ENCODE results near the gene ABAT.
"Not testable (repeated sequence)": the region's sequence is repeated elsewhere in the genome, so short reads cannot be mapped to it uniquely, and the experiment has no call there.

ABAT gene

GRCh38 chr16:8682551-8683259 is 8.3 kb downstream of the ABAT start:
- no peak for DNase-seq (ENCODE audit: low read depth)

- no peak for DNase-seq (ENCODE audit: low read depth)
These were observed 9.2 kb downstream of the ABAT start for GRCh38 chr16:8683640-8684039.

- DNase-seq (ENCODE audit: low read depth): no peak
These were observed 11.2 kb downstream of the ABAT start for GRCh38 chr16:8685617-8686016.

GRCh38 chr16:8686031-8686621 is 11.7 kb downstream of the ABAT start:
- DNase-seq (ENCODE audit: low read depth): no peak

GRCh38 chr16:8686879-8687278 is 12.5 kb downstream of the ABAT start:
- no peak for DNase-seq (ENCODE audit: low read depth)

GRCh38 chr16:8689686-8690085 is 15.3 kb downstream of the ABAT start:
- DNase-seq (ENCODE audit: low read depth): no peak

GRCh38 chr16:8691728-8692127 is 17.3 kb downstream of the ABAT start:
- no peak for DNase-seq (ENCODE audit: low read depth)

- DNase-seq (ENCODE audit: low read depth): no peak
These were observed 20.6 kb downstream of the ABAT start for GRCh38 chr16:8694795-8695728.

GRCh38 chr16:8696880-8697279 is 22.5 kb downstream of the ABAT start:
- DNase-seq (ENCODE audit: low read depth): no peak

GRCh38 chr16:8697965-8698364 is 23.5 kb downstream of the ABAT start:
- DNase-seq (ENCODE audit: low read depth): no peak

- no peak for DNase-seq (ENCODE audit: low read depth)
These were observed 29.3 kb downstream of the ABAT start for GRCh38 chr16:8703693-8704092.

GRCh38 chr16:8704098-8704497 is 29.7 kb downstream of the ABAT start:
- no peak for DNase-seq (ENCODE audit: low read depth)

GRCh38 chr16:8705100-8705822 is 30.8 kb downstream of the ABAT start:
- DNase-seq (ENCODE audit: low read depth): not testable (repeated sequence)

GRCh38 chr16:8708536-8708935 is 34.1 kb downstream of the ABAT start:
- DNase-seq (ENCODE audit: low read depth): no peak

GRCh38 chr16:8712589-8713361 is 38.4 kb downstream of the ABAT start:
- no peak for DNase-seq (ENCODE audit: low read depth)

GRCh38 chr16:8713635-8714172 is 39.3 kb downstream of the ABAT start:
- no peak for DNase-seq (ENCODE audit: low read depth)

GRCh38 chr16:8714174-8714573 is 39.8 kb downstream of the ABAT start:
- no peak for DNase-seq (ENCODE audit: low read depth)

GRCh38 chr16:8714807-8715206 is 40.4 kb downstream of the ABAT start:
- no peak for DNase-seq (ENCODE audit: low read depth)

- no peak for DNase-seq (ENCODE audit: low read depth)
These were observed 41.6 kb downstream of the ABAT start for GRCh38 chr16:8716052-8716451.

GRCh38 chr16:8716592-8716991 is 42.2 kb downstream of the ABAT start:
- DNase-seq (ENCODE audit: low read depth): no peak

- no peak for DNase-seq (ENCODE audit: low read depth)
These were observed 43.1 kb downstream of the ABAT start for GRCh38 chr16:8717469-8717868.
